Neural progenitor cell (in vitro differentiated cells): ENCODE results near the gene LRRC15.

Experiments used
- CTCF ChIP-seq: fragments of 200-600 bp; sonication (generic); IDR thresholded peaks from 2 replicates; pipeline ENCODE4 v1.5.1; 2017; ENCODE audit warnings: antibody characterized with exemption, mild to moderate bottlenecking
- EZH2phosphoT487 ChIP-seq: fragments of 200-600 bp; sonication (generic); IDR thresholded peaks from 2 replicates; pipeline ENCODE4 v1.6.1; 2017; ENCODE audit warnings: antibody characterized with exemption

- no peak for TF ChIP-seq CTCF
- no peak for TF ChIP-seq EZH2phosphoT487
These were observed 62.5 kb downstream of the LRRC15 start for GRCh38 chr3:194306771-194307640.
